ENCODE measurements around the gene LAIR2.
"Not testable (repeated sequence)": the region's sequence is repeated elsewhere in the genome, so short reads cannot be mapped to it uniquely, and the experiment has no call there.

The LAIR2 gene

GRCh38 chr19:54464630-54465425 is 37.8 kb upstream of the LAIR2 start:
- peak; percentile 95 for DNase-seq (ENCODE audit: low read depth, low spot score)

GRCh38 chr19:54465426-54466109 is 37.1 kb upstream of the LAIR2 start:
- DNase-seq (ENCODE audit: low read depth, low spot score), result no peak

GRCh38 chr19:54466110-54466480 is 36.5 kb upstream of the LAIR2 start:
- not testable (repeated sequence) for DNase-seq (ENCODE audit: low read depth, low spot score)

DNA sequence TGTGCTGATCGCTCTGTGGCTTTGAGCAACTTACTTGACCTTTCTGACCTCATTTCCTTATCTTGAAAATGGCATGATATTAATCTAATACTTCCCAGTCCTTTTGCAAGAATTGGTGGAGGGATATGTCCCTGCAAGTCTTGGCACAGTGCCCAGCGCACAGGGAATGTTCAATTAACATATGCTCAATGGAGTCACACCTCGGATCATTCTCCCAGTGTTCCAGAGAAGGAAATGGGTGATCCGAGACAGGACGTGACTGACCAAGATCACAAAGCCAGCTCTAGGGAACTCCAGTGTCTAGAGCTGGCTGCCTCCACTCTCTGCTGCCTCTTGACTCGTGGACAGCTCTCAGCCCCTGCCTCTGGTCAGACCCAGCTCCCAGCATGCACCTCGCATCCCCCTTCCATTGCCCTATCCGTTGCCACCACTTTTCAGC is 33.1 kb upstream of the LAIR2 start:
- DNase-seq (ENCODE audit: low read depth, low spot score), result no peak

DNA sequence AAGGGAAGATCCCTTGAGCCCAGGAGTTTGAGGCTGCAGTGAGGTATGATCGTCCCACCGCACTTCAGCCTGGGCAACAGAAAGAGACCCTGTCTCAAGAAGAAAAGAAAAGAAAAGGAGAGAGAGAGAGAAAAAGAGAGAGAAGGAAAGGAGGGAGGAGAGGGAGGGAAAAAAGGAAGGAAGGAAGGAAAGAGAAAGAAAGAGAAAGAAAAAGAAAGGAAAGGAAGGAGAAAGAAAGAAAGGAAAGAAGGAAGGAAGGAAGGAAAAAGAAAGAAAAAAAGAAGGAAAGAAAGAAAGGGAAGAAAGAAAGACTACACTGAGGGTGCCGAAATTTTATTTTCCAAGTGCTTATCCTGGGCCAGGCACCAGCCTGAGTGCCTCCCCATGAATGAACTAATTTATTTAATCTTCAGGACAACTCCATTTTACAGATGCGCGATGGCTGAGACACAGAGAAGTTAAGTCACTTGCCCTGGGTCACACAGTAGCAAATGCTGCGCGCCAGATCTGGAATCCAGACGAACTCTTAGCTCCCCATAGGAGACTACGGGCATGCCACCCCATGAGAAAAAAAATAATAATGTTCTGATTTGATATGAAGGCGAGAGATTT is 32.2 kb upstream of the LAIR2 start:
- no peak for DNase-seq (ENCODE audit: low read depth, low spot score)

DNA sequence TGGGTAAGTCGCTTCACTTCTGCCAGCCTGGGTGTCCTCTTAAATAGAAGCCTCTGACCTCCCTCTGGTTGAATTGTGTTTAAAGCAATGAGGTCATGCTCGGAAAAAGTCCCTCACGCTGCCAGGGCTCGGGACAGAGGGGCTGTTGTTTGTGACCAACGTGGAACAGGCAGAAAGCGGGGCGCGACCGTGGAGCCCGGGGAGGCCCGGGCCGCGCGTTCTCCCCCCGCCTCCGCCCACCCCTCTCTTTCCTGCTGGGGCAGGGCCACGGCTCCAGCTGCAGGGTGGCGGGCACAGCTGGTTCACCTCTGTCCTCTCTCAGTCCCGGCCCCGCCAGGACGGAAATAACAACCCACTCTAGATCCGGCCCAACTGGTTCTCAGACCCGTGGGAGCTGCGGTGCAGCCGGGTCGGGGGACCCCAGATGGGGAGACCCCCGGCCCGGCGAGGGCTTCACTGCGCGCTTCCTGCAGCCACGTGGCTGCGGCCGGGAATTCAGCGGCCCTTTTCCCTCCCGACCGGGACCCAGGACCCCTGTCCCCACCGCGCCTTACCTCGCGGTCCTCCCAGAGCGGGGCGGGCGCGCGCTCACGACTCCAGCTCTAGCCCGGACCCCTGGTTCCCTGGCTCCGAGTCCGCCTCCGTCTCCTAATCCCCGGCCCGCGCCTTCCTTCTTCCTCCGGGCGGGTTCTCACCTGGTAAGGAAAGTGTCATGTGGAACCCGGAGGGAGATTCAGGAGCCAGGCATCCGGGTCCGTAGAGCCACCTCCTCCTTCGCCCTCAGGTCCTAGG is 31.4 kb upstream of the LAIR2 start:
- DNase-seq (ENCODE audit: low read depth, low spot score), result no peak

DNA sequence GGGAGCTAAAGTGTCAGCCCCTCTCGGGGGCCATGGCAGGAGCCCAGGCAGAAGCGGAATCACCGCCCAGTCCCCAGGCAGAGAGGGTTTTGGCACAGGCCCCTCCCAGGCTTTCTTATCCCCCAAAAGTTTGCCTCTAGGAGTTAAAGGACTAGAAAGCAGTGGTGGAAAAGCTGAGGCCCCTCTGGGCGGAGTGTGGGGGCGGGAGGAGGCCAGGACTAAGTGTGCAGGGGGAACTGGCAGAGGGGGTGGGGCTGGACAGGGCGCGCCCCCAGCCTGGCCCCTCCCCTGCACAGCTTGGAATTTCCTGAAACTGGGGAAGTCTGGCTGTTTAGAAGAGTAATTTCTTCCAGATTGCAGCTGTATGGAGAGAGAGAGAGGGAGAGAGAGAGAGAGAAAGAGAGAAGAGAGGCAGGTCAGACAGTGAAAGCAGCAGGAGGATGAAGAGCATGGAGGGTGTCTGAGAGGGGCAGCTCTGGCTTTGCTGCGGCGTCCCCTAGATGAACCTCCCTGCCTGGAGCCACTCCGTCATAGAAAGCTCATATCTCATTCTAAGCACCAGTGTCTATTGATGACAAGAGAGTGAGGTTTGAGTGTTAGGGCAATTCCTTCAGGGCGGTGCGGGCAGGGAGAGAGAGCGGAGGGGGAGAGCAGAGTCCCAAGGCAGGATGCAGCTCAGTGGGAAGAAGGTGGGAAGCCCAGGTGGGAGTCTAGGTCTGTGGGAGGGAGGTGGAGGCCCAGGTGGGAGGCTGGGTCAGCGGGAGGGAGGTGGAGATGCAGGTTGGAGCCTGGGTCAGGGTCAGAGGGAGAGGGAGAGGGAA is 29.4 kb upstream of the LAIR2 start, which contains the start of gene CDC42EP5:
TSS of gene CDC42EP5 (minus strand) at position 226 of the 821 bp plus-strand sequence. CDS start 7,749 bp downstream, outside the sequence.
- peak; percentile 61 for DNase-seq (ENCODE audit: low read depth, low spot score)

GRCh38 chr19:54473892-54474372 is 28.7 kb upstream of the LAIR2 start:
- DNase-seq (ENCODE audit: low read depth, low spot score), result no peak

GRCh38 chr19:54475706-54476105 is 26.9 kb upstream of the LAIR2 start:
- no peak for DNase-seq (ENCODE audit: low read depth, low spot score)

GRCh38 chr19:54477650-54478049 is 25.0 kb upstream of the LAIR2 start:
- DNase-seq (ENCODE audit: low read depth, low spot score), result no peak

DNA sequence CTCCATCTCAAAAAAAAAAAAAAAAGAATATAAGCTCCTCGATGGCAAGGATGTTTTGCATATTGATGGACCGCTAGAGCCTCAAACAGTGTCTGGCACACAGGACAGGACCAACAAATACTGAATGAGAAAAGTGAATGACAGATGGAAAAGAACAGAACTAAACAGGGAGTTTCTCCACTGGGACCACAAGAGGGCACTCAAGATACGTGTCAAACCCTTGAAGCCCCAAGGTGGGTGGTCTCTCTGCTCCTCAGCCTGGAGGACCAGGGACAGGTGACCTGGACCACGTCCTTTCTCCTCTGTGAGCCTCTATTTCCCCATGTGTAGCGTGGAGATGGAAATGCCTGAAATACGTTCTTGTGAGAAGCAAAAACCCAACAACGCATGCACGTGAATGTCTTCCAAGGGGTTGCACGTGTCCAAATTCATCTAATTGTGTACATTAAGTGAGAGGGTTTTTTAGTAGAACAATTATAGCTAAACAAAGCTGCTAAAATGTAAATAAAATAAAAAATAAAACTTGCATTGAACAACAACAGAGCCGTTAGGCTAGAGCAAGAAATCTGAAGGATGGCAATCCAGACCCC is 23.9 kb upstream of the LAIR2 start:
- peak; percentile 62 for DNase-seq (ENCODE audit: low read depth, low spot score)

DNA sequence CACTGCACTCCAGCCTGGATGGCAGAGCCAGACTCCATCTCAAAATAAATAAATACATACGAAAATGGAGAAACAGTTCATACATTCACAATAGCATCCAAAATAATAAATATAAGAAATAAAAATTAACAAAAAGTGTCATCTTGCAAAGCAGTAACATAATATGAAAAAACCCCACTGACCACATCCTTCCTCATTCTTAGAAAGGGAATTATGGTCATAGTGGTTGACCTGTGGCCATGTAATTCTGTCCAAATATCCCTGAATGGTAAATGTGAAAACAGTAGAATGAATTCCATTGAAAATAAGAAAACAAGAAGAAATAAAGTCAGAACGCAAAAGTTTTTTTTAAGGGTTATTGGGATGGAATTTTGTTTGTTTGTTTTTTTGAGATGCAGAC is 22.6 kb upstream of the LAIR2 start:
- DNase-seq (ENCODE audit: low read depth, low spot score), result no peak

DNA sequence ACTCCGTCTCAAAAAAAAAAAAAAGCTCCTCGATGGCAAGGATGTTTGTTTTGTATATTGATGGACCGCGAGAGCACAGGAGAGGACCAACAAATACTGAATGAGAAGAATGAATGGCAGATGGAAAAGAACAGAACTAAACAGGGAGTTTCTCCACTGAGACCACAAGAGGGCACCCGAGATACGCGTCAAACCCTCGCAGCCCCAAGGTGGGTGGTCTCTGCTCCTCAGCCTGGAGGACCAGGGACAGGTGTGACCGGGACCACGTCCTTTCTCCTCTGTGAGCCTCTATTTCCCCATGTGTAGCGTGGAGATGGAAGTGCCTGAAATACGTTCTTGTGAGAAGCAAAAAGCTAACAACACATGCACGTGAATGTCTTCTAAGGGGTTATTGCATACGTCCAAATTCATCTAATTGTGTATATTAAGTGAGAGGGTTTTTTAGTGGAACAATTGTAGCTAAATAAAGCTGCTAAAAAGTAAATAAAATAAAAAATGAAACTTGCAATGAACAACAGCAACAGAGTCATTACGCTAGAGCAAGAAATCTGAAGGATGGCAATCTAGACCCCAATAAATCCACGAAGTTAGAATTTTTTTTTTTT is 21.2 kb upstream of the LAIR2 start:
- peak; percentile 67 for DNase-seq (ENCODE audit: low read depth, low spot score)

DNA sequence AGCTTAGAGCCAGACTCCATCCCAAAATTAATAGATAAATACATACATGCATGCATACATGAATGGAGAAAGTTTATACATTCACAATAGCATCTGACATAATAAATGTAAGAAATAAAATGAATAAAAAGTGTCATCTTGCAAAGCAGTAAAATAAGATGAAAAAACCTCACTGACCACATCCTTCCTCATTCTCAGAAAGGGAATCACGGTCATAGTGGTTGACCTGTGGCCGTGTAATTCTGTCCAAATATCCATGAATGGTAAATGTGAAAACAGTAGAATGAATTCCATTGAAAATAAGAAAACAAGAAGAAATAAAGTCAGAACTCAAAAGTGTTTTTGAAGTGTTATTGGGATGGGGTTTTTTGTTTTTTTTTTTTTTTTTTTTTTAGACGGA is 19.7 kb upstream of the LAIR2 start:
- no peak for DNase-seq (ENCODE audit: low read depth, low spot score)

DNA sequence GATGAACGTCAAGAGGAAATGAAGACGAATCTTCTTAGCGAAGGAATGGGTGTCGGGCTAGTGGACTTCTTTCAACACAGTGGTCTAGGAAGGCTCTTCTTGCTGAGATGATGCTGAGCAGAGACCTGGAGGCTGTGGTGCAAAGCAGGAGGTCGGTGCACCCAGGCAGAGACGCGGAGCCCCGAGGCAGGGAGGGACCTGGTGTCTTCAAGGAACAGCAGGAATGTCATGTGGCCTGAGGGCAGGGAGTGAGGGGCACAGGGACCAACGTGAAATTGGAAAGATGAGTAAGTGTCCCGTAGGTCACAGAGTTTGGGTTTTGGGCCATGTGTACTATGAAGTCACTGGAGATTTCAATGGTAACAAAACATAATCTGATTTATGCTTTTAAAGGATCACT is 18.2 kb upstream of the LAIR2 start:
- no peak for DNase-seq (ENCODE audit: low read depth, low spot score)

- no peak for DNase-seq (ENCODE audit: low read depth, low spot score)
These were observed 16.8 kb upstream of the LAIR2 start for GRCh38 chr19:54485851-54486250.

DNA sequence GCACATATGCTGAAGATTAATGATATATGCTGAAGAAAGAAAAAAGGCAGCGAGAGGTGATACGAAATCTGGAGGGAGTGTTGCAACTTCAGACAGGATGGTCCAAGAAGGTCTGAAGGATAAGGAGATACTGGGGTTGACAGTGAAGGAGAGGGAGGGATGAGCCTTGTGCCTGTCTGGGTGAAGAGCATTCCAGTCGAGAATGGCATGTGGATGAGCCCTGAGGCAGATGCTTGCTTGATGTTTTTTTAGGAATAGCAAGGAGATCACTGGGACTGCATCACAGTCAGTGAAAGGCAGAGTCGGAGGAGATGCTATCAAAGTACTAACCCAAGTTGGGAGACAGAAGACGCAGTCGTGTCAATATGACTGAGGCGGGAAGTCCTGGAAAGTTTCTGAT is 13.3 kb upstream of the LAIR2 start:
- DNase-seq (ENCODE audit: low read depth, low spot score), result no peak

DNA sequence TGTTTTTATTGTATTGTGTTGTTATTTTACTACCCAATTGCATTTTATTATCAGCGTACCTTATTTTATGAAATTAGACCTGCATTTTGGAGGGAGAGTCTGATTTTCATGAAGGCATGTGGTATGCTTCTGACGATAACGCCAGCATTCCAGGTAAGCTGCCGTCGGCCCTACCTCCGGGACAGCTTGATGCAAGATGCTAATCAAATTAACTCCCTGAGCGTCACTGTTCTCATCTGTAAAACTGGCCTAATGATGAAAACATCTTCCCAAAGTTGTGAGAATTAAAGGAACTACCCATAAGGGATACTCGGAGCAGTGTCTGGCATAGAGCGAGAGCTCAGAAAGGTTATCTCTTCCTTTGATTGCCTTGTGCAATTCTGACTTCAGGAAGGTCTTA is 12.9 kb upstream of the LAIR2 start:
- no peak for DNase-seq (ENCODE audit: low read depth, low spot score)

- DNase-seq (ENCODE audit: low read depth, low spot score), result no peak
These were observed 10.1 kb upstream of the LAIR2 start for GRCh38 chr19:54492568-54492967.

- not testable (repeated sequence) for DNase-seq (ENCODE audit: low read depth, low spot score)
These were observed 9.6 kb upstream of the LAIR2 start for GRCh38 chr19:54493056-54493455.

Data from astrocyte of the hippocampus (primary cell).